SH-SY5Y (cell line): ENCODE results near the gene RSAD2.

Source experiments
- GATA2 ChIP-seq: IDR thresholded peaks from 2 replicates; pipeline ENCODE4 v1.6.1; 2011; ENCODE audit warnings: mild to moderate bottlenecking, low read depth, low read length
- GATA3 ChIP-seq: IDR thresholded peaks from 2 replicates; pipeline ENCODE4 v1.6.1; 2011; ENCODE audit warnings: low read depth, mild to moderate bottlenecking, low read length, moderate library complexity

DNA sequence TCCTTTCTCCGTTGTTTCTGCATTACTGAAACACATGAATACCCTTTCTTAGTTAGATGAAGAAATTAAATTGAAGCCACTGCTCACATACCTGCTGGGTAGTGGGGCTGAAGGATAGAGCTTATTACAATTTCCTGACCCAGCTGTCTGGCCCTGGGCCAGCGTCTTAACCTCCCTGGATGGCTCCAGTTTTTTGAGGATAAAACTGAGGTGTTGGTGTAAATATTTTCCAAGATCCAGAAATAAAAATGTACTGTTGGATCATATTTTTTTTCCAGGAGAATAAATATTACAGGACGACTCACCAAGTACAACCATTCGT is 43.1 kb downstream of the RSAD2 start:
- TF ChIP-seq GATA2 (no peak), GATA3 (no peak)
